GM19467 (cell line): ENCODE data around the gene PCDHGB6.
"Not testable (repeated sequence)": the region's sequence is repeated elsewhere in the genome, so short reads cannot be mapped to it uniquely, and the experiment has no call there.

Experiments
- ATAC-seq: cut with Tn5 transposase; IDR thresholded peaks from one replicate; pipeline ENCODE4 v1.9.1; 2021; ENCODE audit warnings: mild to moderate bottlenecking, moderate library complexity; ENCODE audit not compliant: unreplicated experiment

PCDHGB6 gene

DNA sequence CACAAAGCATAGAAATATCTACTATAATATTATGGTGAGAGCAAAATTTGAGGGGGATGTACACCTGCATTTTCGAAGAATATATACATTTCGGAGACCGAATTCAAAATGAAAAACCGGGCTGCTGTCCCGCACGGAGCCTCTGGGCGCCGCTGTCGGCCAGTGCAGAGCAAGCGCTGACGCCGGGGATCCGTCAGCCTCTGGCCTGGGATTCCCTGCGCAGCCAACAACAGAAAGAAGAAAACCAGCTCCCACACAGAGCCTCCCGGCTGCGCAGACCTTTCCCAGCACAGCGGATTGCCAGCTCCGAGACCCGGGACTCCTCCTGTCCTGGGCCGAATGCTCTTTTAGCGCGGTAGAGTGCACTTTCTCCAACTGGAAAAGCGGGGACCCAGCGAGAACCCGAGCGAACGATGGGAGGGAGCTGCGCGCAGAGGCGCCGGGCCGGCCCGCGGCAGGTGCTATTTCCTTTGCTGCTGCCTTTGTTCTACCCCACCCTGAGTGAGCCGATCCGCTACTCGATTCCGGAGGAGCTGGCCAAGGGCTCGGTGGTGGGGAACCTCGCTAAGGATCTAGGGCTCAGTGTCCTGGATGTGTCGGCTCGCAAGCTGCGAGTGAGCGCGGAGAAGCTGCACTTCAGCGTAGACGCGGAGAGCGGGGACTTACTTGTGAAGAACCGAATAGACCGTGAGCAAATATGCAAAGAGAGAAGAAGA lies at the start of gene PCDHGB6:
TSS of gene PCDHGB6 (plus strand) at position 232 of the 716 bp plus-strand sequence. CDS start at position 414, 182 bp downstream.
- ATAC-seq, result not testable (repeated sequence)

DNA sequence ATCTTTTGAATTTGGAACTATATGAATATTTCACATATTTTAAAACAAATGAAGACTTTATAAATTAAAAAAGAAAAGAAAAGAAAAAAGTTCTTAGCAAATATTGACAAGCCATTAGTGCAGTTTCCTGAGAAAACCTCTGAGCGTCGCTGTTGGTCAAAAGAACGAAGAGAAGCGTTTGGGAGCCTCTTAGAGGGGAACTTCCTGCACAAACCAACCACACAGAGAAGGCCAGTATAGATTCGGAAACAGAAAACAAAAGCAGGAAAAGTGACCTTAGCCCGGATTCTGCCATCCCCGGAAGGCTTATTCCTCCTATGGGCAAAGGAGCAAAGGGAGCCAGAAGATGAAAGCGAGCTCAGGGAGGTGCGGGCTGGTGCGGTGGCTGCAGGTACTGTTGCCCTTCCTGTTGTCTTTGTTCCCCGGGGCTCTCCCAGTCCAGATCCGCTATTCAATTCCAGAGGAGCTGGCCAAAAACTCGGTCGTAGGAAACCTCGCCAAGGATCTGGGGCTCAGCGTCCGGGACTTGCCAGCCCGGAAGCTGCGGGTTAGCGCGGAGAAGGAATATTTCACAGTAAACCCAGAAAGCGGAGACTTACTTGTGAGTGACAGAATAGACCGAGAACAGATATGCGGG lies 47.9 kb upstream of the PCDHGB6 start, which contains the start of gene PCDHGB2:
TSS of gene PCDHGB2 (plus strand) at position 205 of the 637 bp plus-strand sequence. CDS start at position 347, 142 bp downstream.
- no peak for ATAC-seq

DNA sequence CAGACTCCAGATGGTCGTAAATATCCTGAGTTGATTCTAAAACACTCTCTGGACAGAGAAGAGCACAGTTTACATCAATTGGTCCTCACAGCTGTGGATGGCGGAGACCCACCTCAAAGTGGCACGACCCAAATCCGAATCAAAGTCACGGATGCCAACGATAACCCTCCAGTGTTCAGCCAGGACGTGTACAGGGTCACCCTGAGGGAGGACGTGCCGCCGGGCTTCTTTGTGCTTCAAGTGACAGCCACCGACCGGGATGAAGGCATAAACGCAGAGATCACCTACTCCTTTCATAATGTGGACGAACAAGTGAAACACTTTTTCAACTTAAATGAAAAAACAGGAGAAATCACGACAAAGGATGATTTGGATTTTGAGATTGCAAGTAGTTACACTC lies 47.1 kb upstream of the PCDHGB6 start:
- no peak for ATAC-seq

DNA sequence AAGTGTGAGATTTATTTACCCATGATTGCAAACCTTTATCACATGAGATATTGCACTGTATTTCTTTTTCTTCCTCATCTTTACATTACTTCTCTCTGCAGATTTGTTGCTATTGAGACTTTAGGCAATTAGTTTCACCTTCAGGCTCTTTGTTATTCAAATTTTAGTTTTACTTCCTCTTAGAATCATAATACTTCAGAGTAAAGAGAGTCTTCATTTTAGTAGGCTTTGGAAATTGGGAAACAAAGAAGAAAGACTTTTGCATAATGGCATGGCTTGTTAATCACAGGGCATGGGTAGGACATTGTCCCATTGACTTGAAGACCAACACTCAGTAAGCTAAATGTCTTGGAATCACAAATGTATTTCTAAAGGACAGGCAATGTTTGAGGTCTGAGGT lies 45.1 kb upstream of the PCDHGB6 start:
- no peak for ATAC-seq

DNA sequence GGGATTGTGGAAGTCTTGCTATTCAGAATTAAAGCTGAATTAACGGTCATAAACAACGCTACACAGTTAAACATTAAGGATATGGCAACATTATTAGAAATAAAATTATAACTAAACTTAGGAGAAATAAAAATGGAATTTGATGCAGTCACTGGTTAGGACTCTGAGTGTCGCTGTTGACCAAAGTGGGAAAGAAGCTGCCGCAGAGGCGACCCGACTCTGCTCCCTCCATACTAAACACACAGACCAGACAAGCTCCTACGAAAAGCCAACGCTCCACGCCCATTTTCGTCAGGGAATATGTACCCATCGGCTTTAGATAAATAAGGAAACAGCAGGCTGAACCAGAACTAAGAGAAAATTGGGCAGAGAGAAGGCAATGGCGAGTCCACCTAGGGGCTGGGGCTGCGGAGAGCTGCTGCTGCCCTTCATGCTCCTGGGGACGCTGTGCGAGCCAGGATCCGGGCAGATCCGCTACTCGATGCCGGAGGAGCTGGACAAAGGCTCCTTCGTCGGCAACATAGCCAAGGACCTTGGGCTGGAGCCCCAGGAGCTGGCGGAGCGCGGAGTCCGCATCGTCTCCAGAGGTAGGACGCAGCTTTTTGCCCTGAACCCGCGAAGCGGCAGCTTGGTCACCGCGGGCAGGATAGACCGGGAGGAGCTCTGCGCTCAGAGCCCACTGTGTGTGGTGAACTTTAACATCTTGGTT lies 43.7 kb upstream of the PCDHGB6 start, which contains the start of gene PCDHGA5:
TSS of gene PCDHGA5 (plus strand) at position 211 of the 709 bp plus-strand sequence. CDS start at position 380, 169 bp downstream.
- no peak for ATAC-seq

DNA sequence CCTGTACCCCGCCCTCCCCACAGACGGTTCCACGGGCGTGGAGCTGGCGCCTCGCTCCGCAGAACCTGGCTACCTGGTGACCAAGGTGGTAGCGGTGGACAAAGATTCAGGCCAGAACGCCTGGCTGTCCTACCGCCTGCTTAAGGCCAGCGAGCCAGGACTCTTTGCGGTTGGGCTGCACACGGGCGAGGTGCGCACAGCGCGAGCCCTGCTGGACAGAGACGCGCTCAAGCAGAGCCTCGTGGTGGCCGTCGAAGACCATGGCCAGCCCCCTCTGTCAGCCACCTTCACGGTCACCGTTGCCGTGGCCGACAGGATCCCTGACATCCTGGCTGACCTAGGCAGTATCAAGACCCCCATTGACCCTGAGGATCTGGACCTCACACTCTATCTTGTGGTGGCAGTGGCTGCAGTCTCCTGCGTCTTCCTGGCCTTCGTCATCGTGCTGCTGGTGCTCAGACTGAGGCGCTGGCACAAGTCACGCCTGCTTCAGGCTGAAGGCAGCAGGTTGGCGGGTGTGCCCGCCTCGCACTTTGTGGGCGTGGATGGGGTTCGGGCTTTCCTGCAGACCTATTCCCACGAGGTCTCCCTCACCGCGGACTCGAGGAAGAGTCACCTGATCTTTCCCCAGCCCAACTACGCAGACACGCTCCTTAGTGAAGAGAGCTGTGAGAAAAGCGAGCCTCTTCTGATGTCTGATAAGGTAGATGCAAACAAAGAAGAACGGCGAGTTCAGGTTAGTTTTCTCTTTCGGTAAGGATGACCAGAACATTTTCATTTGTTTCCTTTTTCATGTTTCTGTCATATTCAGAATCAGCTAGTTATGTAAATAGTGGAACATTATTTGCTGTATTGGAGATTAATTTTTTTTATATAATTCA lies 41.6 kb upstream of the PCDHGB6 start:
- ATAC-seq, result no peak

DNA sequence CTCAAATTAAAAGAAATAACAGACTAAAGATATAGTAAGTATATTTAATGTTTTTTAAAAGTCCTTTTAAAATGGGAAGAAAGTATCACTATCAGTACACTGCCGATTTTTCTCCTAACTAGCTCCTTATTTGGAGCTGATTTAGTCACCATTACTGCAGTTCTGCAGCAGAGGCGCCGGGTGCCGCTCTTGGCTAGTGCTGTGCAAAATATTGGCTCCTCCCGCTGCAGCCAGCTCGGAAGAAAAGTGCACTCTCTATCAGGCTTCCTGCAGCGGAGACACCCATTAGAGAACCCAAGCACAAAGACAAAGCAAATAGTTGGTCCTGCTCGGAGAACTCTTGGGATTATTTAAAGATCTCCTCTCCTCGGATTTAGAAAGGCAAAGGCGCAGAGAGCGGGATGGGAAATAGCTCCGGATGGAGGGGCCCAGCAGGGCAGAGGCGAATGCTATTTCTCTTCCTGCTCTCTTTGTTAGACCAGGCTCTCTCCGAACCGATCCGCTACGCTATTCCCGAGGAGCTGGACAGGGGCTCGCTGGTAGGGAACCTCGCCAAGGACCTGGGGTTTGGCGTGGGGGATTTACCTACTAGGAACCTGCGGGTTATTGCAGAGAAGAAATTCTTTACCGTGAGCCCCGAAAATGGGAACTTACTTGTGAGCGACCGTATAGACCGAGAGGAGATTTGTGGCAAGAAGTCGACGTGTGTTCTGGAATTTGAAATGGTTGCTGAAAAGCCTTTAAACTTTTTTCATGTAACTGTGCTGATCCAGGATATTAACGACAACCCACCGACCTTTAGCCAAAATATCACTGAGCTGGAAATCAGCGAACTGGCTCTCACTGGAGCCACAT lies 37.6 kb upstream of the PCDHGB6 start, which contains the start of gene PCDHGB3:
TSS of gene PCDHGB3 (plus strand) at position 249 of the 855 bp plus-strand sequence. CDS start at position 402, 153 bp downstream.
- peak; percentile 58 for ATAC-seq

DNA sequence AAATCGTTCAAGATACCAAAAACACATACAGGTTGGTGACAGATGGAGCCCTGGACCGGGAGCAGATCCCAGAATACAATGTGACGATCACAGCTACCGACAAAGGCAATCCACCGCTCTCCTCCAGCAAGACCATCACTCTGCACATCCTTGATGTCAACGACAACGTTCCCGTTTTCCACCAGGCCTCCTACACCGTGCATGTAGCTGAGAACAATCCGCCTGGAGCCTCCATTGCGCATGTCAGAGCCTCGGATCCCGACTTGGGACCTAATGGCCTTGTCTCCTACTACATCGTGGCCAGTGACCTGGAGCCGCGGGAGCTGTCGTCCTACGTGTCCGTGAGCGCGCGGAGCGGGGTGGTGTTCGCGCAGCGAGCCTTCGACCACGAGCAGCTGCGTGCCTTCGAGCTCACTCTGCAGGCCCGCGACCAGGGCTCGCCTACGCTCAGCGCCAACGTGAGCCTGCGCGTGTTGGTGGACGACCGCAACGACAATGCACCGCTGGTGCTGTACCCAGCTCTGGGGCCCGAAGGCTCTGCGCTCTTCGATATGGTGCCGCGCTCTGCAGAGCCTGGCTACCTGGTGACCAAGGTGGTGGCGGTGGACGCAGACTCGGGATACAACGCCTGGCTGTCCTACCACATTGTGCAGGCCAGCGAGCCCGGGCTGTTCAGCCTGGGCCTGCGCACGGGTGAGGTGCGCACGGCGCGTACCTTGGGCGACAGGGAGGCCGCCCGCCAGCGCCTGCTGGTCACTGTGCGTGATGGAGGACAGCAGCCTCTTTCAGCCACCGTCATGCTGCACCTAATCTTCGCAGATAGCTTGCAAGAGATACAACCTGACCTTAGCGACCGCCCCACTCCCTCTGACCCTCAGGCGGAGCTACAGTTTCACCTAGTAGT lies 36.0 kb upstream of the PCDHGB6 start:
- ATAC-seq, result no peak

DNA sequence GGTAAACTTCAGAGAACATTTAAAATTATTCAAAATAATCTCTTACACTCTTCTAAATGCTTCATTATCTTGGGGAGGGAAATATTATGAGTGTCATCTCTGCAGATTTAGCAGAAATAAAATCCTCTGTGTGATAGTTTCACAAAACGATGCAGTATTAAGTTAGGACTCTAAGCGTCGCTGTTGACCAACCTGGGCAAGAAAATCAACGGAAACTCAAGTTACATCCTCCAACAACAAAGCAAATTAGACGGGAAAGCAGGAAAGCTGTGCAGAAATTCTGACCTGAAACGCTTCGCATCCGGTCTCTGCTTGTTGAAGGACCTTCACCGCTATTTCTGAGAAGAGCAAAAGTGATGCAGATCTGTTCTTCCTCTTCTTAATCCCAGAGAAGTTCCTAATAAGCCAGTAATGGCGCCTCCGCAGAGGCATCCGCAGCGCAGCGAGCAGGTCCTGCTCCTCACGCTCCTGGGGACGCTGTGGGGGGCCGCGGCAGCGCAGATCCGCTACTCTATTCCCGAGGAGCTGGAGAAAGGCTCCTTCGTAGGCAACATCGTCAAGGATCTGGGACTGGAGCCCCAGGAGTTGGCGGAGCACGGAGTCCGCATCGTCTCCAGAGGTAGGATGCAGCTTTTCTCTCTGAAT lies 34.0 kb upstream of the PCDHGB6 start, which contains the start of gene PCDHGA6:
TSS of gene PCDHGA6 (plus strand) at position 219 of the 645 bp plus-strand sequence. CDS start at position 412, 193 bp downstream.
- ATAC-seq, result no peak

DNA sequence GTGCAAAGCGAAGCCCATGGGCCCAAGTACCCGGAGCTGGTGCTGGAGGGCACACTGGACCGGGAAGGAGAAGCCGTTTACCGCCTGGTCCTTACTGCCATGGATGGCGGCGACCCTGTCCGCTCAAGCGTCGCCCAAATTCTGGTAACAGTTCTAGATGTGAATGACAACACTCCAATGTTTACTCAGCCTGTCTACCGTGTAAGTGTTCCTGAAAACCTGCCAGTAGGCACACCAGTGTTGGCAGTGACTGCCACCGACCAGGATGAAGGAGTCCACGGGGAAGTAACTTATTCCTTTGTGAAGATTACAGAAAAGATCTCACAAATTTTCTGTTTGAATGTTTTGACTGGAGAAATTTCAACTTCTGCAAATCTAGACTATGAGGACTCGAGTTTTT lies 33.2 kb upstream of the PCDHGB6 start:
- no peak for ATAC-seq

DNA sequence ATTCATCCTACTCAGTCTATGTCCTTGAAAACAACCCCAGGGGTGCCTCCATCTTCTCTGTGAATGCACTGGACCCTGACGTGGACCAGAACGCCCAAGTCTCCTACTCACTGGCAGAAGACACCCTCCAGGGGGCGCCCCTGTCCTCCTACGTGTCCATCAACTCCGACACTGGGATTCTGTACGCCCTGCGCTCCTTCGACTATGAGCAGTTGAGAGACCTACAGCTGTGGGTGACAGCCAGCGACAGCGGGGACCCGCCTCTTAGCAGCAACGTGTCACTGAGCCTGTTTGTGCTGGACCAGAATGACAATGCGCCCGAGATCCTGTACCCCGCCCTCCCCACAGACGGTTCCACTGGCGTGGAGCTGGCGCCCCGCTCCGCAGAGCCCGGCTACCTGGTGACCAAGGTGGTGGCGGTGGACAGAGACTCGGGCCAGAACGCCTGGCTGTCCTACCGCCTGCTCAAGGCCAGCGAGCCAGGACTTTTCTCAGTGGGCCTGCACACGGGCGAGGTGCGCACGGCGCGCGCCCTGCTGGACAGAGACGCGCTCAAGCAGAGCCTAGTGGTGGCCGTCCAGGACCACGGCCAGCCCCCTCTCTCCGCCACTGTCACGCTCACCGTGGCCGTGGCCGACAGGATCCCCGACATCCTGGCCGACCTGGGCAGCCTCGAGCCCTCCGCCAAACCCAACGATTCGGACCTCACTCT lies 32.2 kb upstream of the PCDHGB6 start:
- not testable (repeated sequence) for ATAC-seq

DNA sequence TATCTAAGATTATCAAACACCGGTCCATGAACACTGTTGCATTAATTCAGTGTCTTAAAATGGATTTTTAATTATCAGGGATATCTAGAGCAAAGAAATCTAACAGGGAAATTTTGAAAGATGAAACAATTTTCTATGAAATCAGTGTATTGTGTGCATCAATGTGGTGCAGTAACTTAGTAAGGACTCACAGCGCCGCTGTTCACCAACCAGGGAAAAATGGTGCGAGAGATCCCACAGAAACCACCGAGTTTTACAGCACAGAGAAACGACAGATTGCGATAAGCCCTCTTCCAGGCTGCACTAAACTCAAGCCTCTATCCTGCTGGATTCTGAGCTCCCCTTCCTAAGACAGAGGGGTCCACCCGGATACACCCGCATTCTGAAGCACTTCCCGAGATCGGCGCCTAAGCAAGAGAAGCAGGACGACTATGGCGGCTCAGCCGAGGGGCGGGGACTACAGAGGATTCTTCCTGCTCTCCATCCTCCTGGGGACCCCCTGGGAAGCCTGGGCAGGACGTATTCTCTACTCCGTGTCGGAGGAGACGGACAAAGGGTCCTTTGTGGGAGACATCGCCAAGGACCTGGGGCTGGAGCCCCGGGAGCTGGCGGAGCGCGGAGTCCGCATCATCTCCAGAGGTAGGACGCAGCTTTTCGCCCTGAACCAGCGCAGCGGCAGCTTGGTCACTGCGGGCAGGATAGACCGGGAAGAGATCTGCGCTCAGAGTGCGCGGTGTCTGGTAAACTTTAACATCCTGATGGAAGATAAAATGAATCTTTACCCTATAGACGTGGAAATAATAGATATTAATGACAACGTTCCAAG lies 25.1 kb upstream of the PCDHGB6 start, which contains the start of gene PCDHGA7:
TSS of gene PCDHGA7 (plus strand) at position 274 of the 826 bp plus-strand sequence. CDS start at position 432, 158 bp downstream.
- ATAC-seq, result no peak

DNA sequence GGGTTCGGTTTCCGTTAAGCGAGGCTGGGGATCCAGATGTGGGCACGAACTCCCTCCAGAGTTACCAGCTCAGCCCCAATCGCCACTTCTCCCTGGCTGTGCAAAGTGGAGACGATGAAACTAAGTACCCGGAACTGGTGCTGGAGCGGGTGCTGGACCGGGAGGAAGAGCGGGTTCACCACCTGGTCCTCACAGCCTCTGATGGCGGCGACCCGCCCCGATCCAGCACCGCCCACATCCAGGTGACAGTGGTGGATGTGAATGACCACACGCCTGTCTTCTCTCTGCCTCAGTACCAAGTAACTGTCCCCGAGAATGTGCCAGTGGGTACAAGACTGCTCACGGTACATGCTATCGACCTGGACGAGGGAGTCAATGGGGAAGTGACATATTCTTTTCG lies 24.5 kb upstream of the PCDHGB6 start:
- no peak for ATAC-seq

DNA sequence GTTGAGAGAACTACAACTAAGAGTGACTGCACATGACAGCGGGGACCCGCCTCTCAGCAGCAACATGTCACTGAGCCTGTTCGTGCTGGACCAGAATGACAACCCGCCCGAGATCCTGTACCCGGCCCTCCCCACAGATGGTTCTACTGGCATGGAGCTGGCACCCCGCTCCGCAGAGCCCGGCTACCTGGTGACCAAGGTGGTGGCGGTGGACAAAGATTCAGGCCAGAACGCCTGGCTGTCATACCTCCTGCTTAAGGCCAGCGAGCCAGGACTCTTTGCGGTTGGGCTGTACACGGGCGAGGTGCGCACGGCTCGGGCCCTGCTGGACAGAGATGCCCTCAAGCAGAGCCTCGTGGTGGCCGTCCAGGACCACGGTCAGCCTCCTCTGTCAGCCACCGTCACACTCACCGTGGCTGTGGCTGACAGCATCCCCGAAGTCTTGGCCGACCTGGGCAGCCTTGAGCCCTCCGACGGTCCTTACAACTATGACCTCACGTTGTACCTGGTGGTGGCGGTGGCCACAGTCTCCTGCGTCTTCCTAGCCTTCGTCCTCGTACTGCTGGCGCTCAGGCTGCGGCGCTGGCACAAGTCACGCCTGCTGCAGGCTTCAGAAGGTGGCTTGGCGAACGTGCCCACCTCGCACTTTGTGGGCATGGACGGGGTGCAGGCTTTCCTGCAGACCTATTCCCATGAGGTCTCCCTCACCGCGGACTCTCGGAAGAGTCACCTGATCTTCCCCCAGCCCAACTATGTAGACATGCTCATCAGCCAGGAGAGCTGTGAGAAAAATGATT lies 23.2 kb upstream of the PCDHGB6 start:
- ATAC-seq, result no peak

DNA sequence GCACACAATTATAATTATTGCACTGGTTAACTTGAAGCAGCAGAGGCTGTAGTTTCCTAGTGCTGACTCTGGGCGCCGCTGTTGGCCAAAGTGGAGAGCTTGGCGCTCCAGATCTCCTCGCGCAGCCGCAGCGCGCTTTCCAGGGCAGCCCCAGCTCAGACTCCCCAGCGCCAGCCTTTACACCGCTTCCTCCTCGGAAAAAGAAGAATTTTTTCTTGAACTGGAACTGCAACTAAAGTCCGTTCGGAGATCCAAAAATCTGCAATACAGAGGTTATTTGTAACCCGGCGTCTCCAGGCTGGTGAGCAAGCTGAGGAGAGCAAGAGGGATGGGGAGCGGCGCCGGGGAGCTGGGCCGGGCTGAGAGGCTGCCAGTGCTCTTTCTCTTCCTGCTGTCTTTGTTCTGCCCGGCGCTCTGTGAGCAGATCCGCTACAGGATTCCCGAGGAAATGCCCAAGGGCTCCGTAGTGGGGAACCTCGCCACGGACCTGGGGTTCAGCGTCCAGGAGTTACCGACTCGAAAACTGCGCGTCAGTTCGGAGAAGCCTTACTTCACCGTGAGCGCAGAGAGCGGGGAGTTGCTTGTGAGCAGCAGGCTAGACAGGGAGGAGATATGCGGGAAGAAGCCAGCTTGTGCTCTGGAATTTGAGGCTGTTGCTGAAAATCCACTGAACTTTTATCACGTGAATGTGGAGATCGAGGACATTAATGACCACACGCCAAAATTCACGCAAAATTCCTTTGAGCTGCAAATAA lies 20.1 kb upstream of the PCDHGB6 start, which contains the start of gene PCDHGB4:
TSS of gene PCDHGB4 (plus strand) at position 142 of the 755 bp plus-strand sequence. CDS start at position 329, 187 bp downstream.
- not testable (repeated sequence) for ATAC-seq
